SK-N-SH treated with all-trans-retinoic acid at 6 μM for 48 hours (cell line): Measurements from ENCODE around the gene CNTLN.

ENCODE experiments used
- ATAC-seq: fragments of 200-7000 bp; cut with Tn5 transposase; 3 replicates; pipeline ENCODE4 v1.9.1; 2020; ENCODE audit warnings: mild to moderate bottlenecking, moderate library complexity
- ARNTL ChIP-seq: fragments of 450-650 bp; formaldehyde crosslinking; IDR thresholded peaks from 2 replicates; pipeline ENCODE4 v1.5.0; 2020; ENCODE audit warnings: low read depth, mild to moderate bottlenecking, moderate library complexity, borderline replicate concordance
- BACH2 ChIP-seq: fragments of 250-450 bp; sonication (Bioruptor Pico); IDR thresholded peaks from 2 replicates; pipeline ENCODE4 v1.9.0; 2021; ENCODE audit warnings: mild to moderate bottlenecking, borderline replicate concordance
- CSDC2 ChIP-seq: fragments of 250-450 bp; sonication (Bioruptor Pico); IDR thresholded peaks from 2 replicates; pipeline ENCODE4 v1.5.0; 2020; ENCODE audit warnings: mild to moderate bottlenecking, moderate library complexity
- CSRNP3 ChIP-seq: fragments of 250-450 bp; sonication (Bioruptor Pico); IDR thresholded peaks from 2 replicates; pipeline ENCODE4 v1.5.1; 2021; ENCODE audit warnings: mild to moderate bottlenecking, moderate library complexity
- ESRRG ChIP-seq: fragments of 250-450 bp; sonication (Bioruptor Pico); IDR thresholded peaks from 2 replicates; pipeline ENCODE4 v1.6.1; 2021; ENCODE audit warnings: mild to moderate bottlenecking
- GLIS3 ChIP-seq: fragments of 250-450 bp; sonication (Bioruptor Pico); IDR thresholded peaks from 2 replicates; pipeline ENCODE4 v1.5.0; 2020; ENCODE audit warnings: mild to moderate bottlenecking, moderate library complexity
- ISL1 ChIP-seq: fragments of 250-450 bp; sonication (Bioruptor Pico); IDR thresholded peaks from 2 replicates; pipeline ENCODE4 v2.1.2; 2022; ENCODE audit warnings: mild to moderate bottlenecking, moderate library complexity
- OSR1 ChIP-seq: fragments of 250-450 bp; sonication (Bioruptor Pico); IDR thresholded peaks from 2 replicates; pipeline ENCODE4 v1.8.0; 2022; ENCODE audit warnings: moderate library complexity, mild to moderate bottlenecking, inconsistent platforms
- PATZ1 ChIP-seq: fragments of 250-450 bp; sonication (Bioruptor Pico); IDR thresholded peaks from 2 replicates; pipeline ENCODE4 v1.8.0; 2020; ENCODE audit warnings: mild to moderate bottlenecking, moderate library complexity, borderline replicate concordance
- POU6F1 ChIP-seq: fragments of 250-450 bp; sonication (Bioruptor Pico); IDR thresholded peaks from 2 replicates; pipeline ENCODE4 v1.8.0; 2021; ENCODE audit warnings: low read depth, mild to moderate bottlenecking, moderate library complexity, borderline replicate concordance
- PPARA ChIP-seq: fragments of 250-450 bp; sonication (Bioruptor Pico); IDR thresholded peaks from 2 replicates; pipeline ENCODE4 v1.5.0; 2020; ENCODE audit warnings: mild to moderate bottlenecking, borderline replicate concordance
- RARB ChIP-seq: fragments of 250-450 bp; sonication (Bioruptor Pico); IDR thresholded peaks from 2 replicates; pipeline ENCODE4 v1.8.0; 2021; ENCODE audit warnings: mild to moderate bottlenecking, moderate library complexity
- SNAI2 ChIP-seq: fragments of 250-450 bp; sonication (Bioruptor Pico); IDR thresholded peaks from 2 replicates; pipeline ENCODE4 v1.5.0; 2020; ENCODE audit warnings: mild to moderate bottlenecking, moderate library complexity
- TCF4 ChIP-seq: fragments of 250-450 bp; sonication (Bioruptor Pico); IDR thresholded peaks from 2 replicates; pipeline ENCODE4 v1.8.0; 2021; ENCODE audit warnings: mild to moderate bottlenecking, moderate library complexity, borderline replicate concordance
- TOX ChIP-seq: fragments of 250-450 bp; sonication (Bioruptor Pico); IDR thresholded peaks from 2 replicates; pipeline ENCODE4 v1.8.0; 2021; ENCODE audit warnings: mild to moderate bottlenecking, moderate library complexity, borderline replicate concordance
- TSHZ2 ChIP-seq: fragments of 250-450 bp; sonication (Bioruptor Pico); IDR thresholded peaks from 2 replicates; pipeline ENCODE4 v1.5.0; 2020; ENCODE audit warnings: mild to moderate bottlenecking, moderate library complexity
- ZC3H10 ChIP-seq: fragments of 250-450 bp; sonication (Bioruptor Pico); IDR thresholded peaks from 2 replicates; pipeline ENCODE4 v1.5.1; 2021; ENCODE audit warnings: mild to moderate bottlenecking, moderate library complexity
- ZFP3 ChIP-seq: fragments of 250-450 bp; sonication (Bioruptor Pico); IDR thresholded peaks from 2 replicates; pipeline ENCODE4 v1.5.0; 2020; ENCODE audit warnings: mild to moderate bottlenecking, moderate library complexity
- ZFP30 ChIP-seq: fragments of 450-650 bp; formaldehyde crosslinking; IDR thresholded peaks from 2 replicates; pipeline ENCODE4 v1.5.0; 2022; ENCODE audit warnings: mild to moderate bottlenecking, moderate library complexity
- ZNF565 ChIP-seq: fragments of 450-650 bp; formaldehyde crosslinking; conservative IDR thresholded peaks from 2 replicates; pipeline ENCODE4 v1.5.0; 2020; ENCODE audit warnings: low read depth, mild to moderate bottlenecking, moderate library complexity
- ZNF70 ChIP-seq: fragments of 450-650 bp; formaldehyde crosslinking; IDR thresholded peaks from 2 replicates; pipeline ENCODE4 v1.5.0; 2020; ENCODE audit warnings: mild to moderate bottlenecking, moderate library complexity
- ZNF8 ChIP-seq: fragments of 450-650 bp; formaldehyde crosslinking; IDR thresholded peaks from 2 replicates; pipeline ENCODE4 v1.5.0; 2020; ENCODE audit warnings: mild to moderate bottlenecking, moderate library complexity

Gene CNTLN

GRCh38 chr9:17130291-17130690 lies 4.5 kb upstream of the CNTLN start:
- TF ChIP-seq SNAI2 (CRISPR knock-in tag) (no peak), TCF4 (CRISPR knock-in tag) (no peak), TOX (CRISPR knock-in tag) (no peak), ISL1 (no peak), GLIS3 (CRISPR knock-in tag) (no peak), ZNF8 (CRISPR knock-in tag) (no peak), CSRNP3 (CRISPR knock-in tag) (no peak), PPARA (CRISPR knock-in tag) (no peak), ZNF70 (CRISPR knock-in tag) (no peak), ARNTL (CRISPR knock-in tag) (no peak), RARB (CRISPR knock-in tag) (no peak), ESRRG (CRISPR knock-in tag) (no peak), POU6F1 (CRISPR knock-in tag) (no peak), ZC3H10 (CRISPR knock-in tag) (no peak), ZNF565 (CRISPR knock-in tag) (no peak), TSHZ2 (CRISPR knock-in tag) (no peak), ZFP3 (CRISPR knock-in tag) (no peak)
- ATAC-seq: no peak

GRCh38 chr9:17130725-17131124 lies 4.1 kb upstream of the CNTLN start:
- no peak for ATAC-seq
- TF ChIP-seq ESRRG (CRISPR knock-in tag) (no peak), BACH2 (CRISPR knock-in tag) (no peak), ARNTL (CRISPR knock-in tag) (no peak), ZFP30 (CRISPR knock-in tag) (no peak), GLIS3 (CRISPR knock-in tag) (no peak)

- ATAC-seq: no peak
- TF ChIP-seq CSDC2 (CRISPR knock-in tag): no peak
- no peak for TF ChIP-seq TSHZ2 (CRISPR knock-in tag)
- TF ChIP-seq PATZ1: no peak
- no peak for TF ChIP-seq ZFP3 (CRISPR knock-in tag)
- TF ChIP-seq RARB (CRISPR knock-in tag): no peak
- no peak for TF ChIP-seq ZNF565 (CRISPR knock-in tag)
- no peak for TF ChIP-seq ISL1
- TF ChIP-seq GLIS3 (CRISPR knock-in tag): no peak
- no peak for TF ChIP-seq CSRNP3 (CRISPR knock-in tag)
- TF ChIP-seq PPARA (CRISPR knock-in tag): no peak
- no peak for TF ChIP-seq ZC3H10 (CRISPR knock-in tag)
- no peak for TF ChIP-seq ARNTL (CRISPR knock-in tag)
- TF ChIP-seq TCF4 (CRISPR knock-in tag): no peak
- TF ChIP-seq POU6F1 (CRISPR knock-in tag): no peak
- no peak for TF ChIP-seq OSR1 (CRISPR knock-in tag)
- no peak for TF ChIP-seq ZNF70 (CRISPR knock-in tag)
Measured at GRCh38 chr9:17131494-17131893, 3.3 kb upstream of the CNTLN start.
